GM18868 (cell line): ENCODE results near the gene BMPER.

Experiments used
- ATAC-seq: cut with Tn5 transposase; IDR thresholded peaks from one replicate; pipeline ENCODE4 v1.9.1; 2021; ENCODE audit warnings: mild to moderate bottlenecking, moderate library complexity; ENCODE audit not compliant: unreplicated experiment

Gene BMPER

DNA sequence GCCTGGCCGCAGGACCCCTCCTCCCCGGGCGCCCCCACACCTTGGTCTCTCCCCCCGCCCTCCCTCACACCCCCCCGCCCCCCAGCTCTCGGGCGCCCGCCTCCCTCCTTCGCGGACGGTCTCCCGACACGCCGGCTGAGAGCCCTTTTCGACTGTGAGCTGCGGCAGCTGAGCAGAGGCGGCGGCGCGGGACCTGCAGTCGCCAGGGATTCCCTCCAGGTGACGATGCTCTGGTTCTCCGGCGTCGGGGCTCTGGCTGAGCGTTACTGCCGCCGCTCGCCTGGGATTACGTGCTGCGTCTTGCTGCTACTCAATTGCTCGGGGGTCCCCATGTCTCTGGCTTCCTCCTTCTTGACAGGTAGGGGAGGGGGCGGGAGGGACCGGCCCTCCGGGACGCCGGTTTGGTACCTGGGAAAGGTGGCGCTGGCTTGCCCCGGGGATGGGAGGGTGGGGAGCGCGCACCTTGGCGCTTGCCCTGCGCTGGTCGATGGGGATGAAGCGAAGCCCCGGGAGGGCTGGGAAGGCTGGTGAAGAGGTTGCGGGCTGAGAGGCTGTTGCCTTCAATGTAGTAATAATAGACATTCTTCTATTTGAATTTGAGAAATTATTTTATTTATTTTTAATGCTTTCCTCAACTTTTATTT lies at the start of gene BMPER:
BMPER (plus strand) TSS at position 151 of the 644 bp plus-strand sequence; CDS start at position 226, 75 bp downstream.
- no peak for ATAC-seq

DNA sequence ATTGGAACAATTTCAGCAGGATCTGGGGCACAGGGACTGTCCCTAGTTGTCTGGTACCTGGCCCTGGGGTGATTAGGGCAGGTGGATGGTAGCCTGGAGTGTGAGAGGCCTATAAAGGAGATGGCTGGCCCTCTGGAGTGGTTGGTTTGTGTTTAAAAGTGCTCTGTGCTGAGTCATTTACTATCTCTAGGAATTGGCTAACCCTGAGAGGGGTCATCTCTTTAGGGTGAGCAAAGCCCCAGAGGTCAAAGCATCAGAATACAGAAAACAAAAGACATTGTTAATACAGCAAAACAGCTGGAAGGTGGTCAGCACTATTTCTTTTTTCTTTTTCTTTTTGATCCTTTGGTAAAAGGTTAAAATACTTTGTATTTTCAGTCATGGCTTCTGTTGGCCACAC lies 43.4 kb upstream of the BMPER start:
- ATAC-seq, result no peak

- ATAC-seq, result no peak
These were observed 42.2 kb upstream of the BMPER start for GRCh38 chr7:33862946-33863814.

GRCh38 chr7:33868166-33868565 lies 37.2 kb upstream of the BMPER start:
- no peak for ATAC-seq

DNA sequence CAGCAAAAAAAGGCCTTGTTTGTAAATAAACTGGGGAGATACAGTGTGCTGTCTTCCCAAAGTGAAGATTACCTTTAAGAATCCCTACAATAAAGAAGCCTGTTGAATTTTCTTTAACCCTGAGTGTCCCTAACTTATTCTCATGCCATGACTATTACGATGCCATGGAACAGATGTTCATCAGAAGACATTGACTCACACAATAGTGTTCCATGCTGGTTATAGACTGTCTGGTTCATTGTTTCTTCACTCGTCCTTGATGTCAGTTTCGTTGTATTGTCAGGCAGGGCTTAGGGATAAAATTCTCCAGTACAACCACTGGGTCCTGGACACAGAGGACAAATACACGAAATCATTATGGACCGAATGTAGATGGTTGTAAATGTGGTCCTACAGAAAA lies 36.2 kb upstream of the BMPER start:
- ATAC-seq, result no peak

DNA sequence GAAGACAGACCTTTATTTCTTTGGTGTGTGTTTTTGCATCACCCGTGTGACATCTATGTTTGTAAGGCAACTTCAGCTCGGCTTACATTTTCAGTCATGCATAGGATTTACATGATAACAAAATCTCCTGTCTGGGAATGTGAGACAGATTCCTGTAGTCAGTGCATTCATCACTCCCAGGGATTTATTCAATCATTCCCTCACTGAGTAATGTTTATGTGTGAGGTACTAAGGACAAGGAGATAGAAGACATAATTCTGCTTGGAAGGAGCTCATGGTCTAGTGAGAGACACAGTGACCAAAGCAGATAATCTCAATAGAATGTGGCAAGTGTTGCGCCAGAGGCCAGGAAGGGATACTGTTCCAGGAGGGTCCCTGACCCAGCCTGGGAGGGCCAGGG lies 35.2 kb upstream of the BMPER start:
- ATAC-seq, result no peak

- no peak for ATAC-seq
These were observed 32.5 kb upstream of the BMPER start for GRCh38 chr7:33872870-33873269.

DNA sequence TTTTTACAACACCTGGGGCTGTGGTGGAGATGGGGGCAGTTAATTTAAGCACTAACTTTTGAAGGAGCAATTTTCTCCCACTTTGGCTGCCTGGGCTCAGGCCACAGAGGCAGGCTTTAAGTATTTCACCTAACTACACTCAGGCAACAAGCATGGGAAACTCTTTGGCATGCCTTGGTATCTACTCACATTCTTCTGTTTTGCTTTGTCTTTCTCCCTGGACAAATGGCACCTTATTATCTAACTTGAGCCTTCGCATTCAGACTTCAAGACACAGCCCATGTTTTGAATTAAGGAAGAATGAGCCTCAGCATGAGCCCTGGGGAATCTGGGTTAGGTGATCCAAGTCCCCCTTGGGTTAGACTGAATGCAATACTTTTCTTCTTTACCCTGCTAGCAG lies 31.8 kb upstream of the BMPER start:
- ATAC-seq, result no peak

- no peak for ATAC-seq
These were observed 31.2 kb upstream of the BMPER start for GRCh38 chr7:33873981-33874750.

- no peak for ATAC-seq
These were observed 30.4 kb upstream of the BMPER start for GRCh38 chr7:33874943-33875342.

GRCh38 chr7:33876596-33877274 lies 28.6 kb upstream of the BMPER start:
- no peak for ATAC-seq

DNA sequence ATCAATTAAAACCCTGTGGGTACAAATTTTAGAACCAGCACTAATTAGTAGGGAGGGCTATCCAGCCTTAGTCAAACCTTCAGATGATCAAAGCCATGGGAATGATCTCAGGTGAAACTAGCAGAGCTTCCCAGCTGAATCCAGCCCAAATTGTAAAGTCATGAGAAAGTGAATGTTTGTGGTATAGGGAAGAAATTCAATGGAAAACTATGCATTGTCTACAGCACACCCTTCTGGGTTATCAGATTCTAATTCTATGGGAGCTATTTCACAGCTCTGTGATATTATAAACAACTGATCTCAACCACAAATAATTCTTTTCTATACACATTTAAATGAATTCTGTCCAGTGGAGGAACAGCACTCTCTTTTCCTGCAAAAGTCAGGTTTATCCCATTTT lies 24.6 kb upstream of the BMPER start:
- no peak for ATAC-seq

DNA sequence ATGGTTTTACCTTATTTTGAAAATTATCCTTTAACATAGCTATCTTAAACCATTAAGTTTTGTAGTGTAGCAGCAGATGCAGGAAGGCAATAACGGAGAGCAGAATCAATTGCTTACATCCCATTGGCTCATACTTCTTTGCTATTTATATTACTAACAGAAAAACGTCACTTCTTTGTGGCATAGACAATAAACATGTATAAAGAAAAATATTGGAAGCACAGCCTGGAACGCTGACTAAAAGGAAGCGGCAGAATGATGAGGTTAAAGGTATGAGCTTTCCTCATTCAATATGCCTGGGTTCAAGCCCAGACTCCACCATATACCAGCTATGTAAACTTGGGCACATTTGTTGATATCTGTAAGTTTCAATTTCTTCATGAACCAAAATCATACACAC lies 24.0 kb upstream of the BMPER start:
- ATAC-seq, result no peak

GRCh38 chr7:33882040-33882837 lies 23.1 kb upstream of the BMPER start:
- no peak for ATAC-seq

DNA sequence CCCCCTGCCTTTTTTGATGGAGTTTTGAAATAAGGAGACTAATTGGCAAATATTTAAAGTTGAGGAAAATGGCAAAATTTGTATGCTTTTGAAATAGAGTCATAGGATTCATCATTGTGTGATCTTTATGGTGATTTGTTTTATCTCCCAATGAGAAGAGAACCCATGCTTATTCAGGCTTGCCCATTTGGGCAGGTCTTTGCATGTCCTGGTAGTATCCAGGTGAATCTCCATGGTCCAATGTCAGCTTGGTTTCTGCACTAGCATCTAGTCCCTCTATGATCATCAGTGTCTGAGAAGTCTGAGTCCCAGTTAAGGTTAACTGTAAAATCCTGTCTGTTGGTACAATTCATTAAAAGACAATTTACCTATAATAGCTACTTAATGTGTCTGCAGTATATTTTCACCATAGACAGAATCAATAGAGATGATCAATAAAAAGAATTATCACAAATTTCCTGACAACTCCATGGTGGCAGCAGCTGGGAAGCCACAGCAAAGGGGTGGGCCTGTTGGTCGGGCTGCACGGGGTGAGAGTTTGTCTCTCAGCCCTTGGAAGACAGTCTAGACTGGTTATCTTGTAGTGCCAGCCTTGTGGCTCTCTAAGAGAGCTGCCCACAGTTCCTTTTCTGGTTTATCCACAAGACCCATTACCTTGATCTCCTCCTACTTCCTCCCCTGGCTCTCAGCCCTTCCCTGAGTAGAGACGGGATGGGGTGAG lies 22.2 kb upstream of the BMPER start:
- ATAC-seq, result no peak

DNA sequence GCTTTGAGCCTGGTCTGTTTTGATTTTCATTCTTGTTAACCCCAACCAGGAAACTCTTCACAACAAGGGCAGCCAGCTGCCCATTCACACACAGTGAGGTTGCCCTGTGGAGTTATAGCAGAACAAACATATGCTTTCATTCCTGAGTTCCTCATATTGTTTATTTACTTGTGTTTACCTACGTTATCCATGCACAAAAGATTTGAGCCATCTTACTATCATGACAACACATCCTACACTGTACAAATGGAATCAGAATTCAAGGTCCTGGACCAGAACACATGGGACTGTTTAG lies 21.7 kb upstream of the BMPER start:
- ATAC-seq, result no peak

- no peak for ATAC-seq
These were observed 19.8 kb upstream of the BMPER start for GRCh38 chr7:33885290-33886148.

- ATAC-seq, result no peak
These were observed 19.2 kb upstream of the BMPER start for GRCh38 chr7:33886149-33886623.
